Esophagus muscularis mucosa (tissue), 4 donors: Measurements from ENCODE around the gene C8B.

ENCODE experiments used
- CTCF ChIP-seq, 3 experiments: fragments of 200-600 bp in 2 of 3; fragments of 450-650 bp in 1 of 3; sonication (generic) in 2 of 3; IDR thresholded peaks; one replicate each; pipeline ENCODE4 v1.5.1; 2017 to 2019; ENCODE audit warnings: antibody characterized with exemption in 3 of 3, mild to moderate bottlenecking in 2 of 3, moderate library complexity in 1 of 3
- EP300 ChIP-seq: sonication (generic); formaldehyde crosslinking; IDR thresholded peaks from one replicate; pipeline ENCODE4 v1.6.1; 2017; ENCODE audit warnings: antibody characterized with exemption
- POLR2A ChIP-seq: fragments of 450-650 bp; IDR thresholded peaks from one replicate; pipeline ENCODE4 v1.6.1; 2017; ENCODE audit warnings: antibody characterized with exemption, moderate library complexity, mild to moderate bottlenecking, low read depth
- POLR2AphosphoS5 ChIP-seq, 2 donors: sonication (generic); formaldehyde crosslinking; IDR thresholded peaks; one replicate each; pipeline ENCODE4 v1.6.1; 2017; ENCODE audit warnings: antibody characterized with exemption in 2 of 2

DNA sequence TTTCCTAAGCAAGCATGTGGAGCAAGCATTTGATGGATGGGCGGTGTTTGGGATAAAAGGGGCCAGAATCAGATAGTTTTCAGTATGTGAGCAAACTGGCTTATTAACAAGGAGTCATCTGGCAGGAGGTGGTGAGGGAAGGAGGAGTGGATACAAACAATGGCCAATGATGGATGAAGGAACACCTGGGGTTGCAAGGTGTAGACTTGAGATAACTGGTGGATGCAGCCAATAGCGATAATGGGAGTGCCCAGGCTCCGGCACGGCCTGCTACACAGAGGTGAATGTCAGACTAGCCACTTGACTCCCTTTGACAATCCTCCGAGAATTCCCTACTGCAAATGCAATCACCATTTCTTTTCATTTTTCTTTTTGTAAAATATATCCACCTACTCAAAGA lies 41.7 kb downstream of the C8B start:
- TF ChIP-seq CTCF (IDR thresholded peaks at IDR 0.05) (no peak), POLR2A (no peak), POLR2AphosphoS5 (IDR thresholded peaks at IDR 0.05) (no peak), EP300 (no peak)
